ENCODE data around the gene EML2.
"Not testable (repeated sequence)": the region's sequence is repeated elsewhere in the genome, so short reads cannot be mapped to it uniquely, and the experiment has no call there.

Gene EML2, protein sequence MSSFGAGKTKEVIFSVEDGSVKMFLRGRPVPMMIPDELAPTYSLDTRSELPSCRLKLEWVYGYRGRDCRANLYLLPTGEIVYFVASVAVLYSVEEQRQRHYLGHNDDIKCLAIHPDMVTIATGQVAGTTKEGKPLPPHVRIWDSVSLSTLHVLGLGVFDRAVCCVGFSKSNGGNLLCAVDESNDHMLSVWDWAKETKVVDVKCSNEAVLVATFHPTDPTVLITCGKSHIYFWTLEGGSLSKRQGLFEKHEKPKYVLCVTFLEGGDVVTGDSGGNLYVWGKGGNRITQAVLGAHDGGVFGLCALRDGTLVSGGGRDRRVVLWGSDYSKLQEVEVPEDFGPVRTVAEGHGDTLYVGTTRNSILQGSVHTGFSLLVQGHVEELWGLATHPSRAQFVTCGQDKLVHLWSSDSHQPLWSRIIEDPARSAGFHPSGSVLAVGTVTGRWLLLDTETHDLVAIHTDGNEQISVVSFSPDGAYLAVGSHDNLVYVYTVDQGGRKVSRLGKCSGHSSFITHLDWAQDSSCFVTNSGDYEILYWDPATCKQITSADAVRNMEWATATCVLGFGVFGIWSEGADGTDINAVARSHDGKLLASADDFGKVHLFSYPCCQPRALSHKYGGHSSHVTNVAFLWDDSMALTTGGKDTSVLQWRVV

GRCh38 chr19:45638930-45639729, at the start of gene EML2:
Gene EML2 (minus strand): TSS chr19:45639397. CDS start chr19:45639376, 21 bp downstream.
- peak; percentile 86 for DNase-seq (ENCODE audit: low spot score)

DNA sequence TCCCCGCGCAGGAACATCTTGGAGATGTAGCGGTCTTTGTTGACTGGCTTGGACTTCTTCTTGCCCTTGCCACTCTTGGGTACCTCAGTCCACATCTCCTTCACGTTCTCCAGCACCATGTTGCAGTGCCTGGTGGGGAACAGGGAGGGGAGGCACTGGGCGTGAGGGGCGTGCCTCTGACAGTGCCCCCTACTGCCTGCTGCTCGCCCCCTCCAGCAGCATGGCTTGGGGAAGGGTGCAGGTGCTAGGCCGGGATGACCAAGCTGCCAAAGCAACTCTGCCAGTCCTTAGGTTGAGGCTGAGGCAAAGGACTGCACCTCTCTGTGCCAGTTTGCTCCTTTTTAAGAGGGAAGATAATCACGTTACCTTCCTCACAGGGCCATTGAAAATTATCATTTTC, 48.4 kb upstream of the EML2 start:
- no peak for DNase-seq (ENCODE audit: low spot score)

DNA sequence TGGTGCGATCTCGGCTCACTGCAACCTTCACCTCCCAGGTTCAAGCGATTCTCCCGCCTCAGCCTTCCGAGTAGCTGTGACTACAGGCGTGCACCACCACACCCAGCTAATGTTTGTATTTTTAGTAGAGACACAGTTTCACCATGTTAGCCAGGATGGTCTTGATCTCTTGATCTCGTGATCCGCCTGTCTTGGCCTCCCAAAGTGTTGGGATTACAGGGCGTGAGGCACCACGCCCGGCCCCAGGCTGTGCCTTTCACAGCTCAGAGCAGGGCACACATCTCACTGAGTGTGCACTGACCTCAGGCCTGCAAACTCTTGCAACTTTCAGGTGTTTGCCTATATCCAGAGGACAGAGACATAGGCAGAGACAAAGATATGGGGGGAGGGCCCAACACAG, 45.8 kb upstream of the EML2 start:
- not testable (repeated sequence) for DNase-seq (ENCODE audit: low spot score)

DNA sequence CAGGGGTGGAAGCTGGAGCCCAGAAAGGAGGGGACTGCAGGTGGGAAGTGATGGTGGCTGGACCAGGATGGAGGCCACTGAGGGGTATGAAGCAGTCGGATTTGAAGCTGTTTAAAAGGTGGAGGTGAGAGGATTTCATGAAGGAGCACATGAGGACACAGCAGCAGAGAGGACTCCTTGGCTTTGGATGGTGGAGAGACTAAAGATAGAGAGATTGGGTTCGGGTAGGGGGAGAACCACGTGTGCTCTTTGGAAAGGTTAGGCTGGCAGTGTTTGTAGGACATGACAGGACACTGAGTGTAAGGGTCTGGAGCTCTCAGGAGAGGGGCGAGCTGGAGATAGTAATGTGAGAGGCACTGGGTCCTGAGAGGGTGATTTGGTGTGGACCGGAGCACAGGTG, 43.7 kb upstream of the EML2 start:
- no peak for DNase-seq (ENCODE audit: low spot score)

GRCh38 chr19:45682117-45682516, 42.9 kb upstream of the EML2 start:
- DNase-seq (ENCODE audit: low spot score): no peak

- DNase-seq (ENCODE audit: low spot score): peak; percentile 92
Observed at GRCh38 chr19:45681391-45682015, 42.3 kb upstream of the EML2 start.

- DNase-seq (ENCODE audit: low spot score): peak; percentile 90
Observed at GRCh38 chr19:45677351-45678230, 38.4 kb upstream of the EML2 start.

- no peak for DNase-seq (ENCODE audit: low spot score)
Observed at GRCh38 chr19:45676851-45677263, 37.7 kb upstream of the EML2 start.

- no peak for DNase-seq (ENCODE audit: low spot score)
Observed at GRCh38 chr19:45674946-45675345, 35.7 kb upstream of the EML2 start.

GRCh38 chr19:45670670-45671453, 31.7 kb upstream of the EML2 start:
- DNase-seq (ENCODE audit: low spot score): peak; percentile 94

DNA sequence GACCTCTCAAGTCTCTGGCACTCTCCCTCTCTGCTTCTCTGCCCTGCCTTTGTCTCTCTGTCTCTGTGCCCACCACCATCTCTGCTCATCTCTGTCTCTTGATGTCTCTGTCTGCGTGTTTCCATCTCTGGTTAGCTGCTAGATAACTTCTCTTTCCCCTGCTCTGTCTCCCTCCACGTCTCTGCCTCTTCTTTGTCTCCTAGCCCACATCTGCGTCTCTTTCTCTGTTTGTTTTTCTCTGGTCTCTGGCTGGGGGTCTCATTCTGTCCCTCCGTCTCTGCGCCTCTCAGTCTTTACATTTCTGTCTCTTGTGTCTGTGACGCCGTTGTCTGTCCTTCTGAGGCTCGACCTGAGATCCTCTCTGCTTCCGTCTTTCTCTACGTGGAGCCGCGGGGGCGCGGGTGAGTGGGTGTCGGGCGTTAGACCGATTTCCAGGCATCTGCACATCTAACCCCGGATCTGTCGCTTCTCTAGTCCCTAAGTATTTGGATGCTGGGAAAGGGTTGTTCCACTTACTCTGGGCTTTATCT, 29.2 kb upstream of the EML2 start:
- no peak for DNase-seq (ENCODE audit: low spot score)

DNA sequence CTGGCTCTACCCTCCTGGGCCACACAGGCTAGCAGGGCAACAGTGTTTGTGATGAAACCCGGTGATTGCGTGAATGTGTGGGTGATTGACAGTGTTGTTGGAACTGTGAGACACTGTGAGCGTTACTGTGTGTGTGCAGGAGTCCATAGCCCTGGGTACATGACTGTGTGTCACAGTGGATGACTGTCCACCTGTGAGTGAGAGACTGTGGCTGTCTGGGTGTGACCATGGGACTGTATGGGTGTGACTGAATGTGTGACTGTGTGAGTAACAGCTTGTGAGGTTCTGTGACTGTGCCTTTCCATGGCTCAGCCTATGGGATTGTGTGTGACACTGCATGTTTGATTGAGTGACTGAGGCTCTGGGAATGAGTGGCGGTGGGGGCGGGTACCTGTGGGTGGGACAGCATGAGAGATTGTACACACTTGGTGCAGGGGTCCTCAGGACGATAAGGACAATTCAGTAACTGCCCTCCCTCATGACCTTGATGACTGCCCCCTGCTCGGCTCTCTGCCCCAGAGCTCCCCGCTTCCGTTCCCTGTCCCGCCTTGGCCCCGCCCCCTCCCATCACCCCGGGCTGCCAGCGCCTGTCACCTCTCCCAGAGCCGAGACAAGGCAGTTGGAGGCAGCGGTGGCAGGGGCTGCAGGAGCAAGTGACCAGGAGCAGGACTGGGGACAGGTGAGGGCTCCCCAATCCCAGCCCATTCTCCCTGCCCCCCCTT, 28.6 kb upstream of the EML2 start, which contains the start of gene GIPR:
Gene GIPR (plus strand): TSS at position 602 of the 722 bp plus-strand sequence. CDS start 1,300 bp downstream, outside the sequence.
- DNase-seq (ENCODE audit: low spot score): peak; percentile 80

DNA sequence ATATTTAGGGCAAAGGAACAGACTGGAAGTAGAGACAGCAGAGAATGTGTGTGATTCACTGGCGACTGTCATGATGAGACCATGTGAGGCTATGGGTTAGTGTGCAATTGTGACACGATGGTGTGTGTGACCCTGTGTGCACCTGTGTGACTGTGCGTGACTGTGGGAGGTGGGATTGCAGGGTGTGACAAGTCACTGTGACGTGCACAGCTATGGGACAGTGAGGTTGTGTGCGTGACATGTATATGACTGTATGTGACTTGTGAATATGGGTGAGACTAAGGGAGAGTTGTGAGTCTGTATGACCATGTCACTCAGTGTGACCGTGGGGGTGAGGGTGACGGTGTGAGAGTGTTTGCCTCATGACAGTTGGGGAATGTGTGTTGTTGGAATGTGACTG, 25.4 kb upstream of the EML2 start:
- no peak for DNase-seq (ENCODE audit: low spot score)

DNA sequence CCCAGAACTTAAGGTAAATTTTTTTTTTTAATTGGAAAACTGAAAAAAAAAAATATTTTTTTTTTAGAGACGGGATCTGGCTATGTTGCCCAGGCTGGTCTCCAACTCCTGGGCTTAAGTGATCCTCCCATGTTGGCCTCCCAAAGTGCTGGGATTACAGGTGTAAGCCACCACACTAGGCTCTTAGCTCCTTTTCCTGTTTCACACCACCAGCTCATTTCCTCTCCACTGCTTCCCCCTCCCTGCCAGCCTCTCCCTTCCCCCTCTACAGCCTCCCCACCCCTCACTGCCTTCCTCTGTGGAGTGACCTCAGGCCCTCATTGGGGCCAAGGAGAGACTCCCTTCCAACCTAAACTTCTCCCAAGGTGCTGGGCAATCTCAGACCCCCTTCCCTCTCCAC, 24.6 kb upstream of the EML2 start:
- no peak for DNase-seq (ENCODE audit: low spot score)

DNA sequence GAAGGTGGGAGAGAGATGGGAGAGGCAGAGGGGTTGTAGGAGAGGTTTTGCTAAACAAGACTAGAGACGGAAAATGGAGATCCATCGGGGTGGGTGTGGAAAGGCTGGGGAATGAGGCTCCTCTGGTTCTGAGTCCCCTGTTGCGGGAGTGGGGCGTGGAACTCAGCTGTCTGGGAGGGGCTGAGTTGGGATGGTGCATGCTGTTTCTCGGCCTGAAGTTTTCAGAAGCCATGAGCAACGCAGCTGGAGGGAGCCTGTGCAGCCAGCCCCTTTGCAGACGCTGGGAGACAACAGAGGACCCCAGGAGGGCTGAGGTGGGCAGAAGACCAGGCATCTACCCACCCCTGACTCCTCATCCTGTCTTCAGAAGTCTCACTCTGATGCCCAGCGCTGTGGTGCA, 21.4 kb upstream of the EML2 start:
- DNase-seq (ENCODE audit: low spot score): no peak

- no peak for DNase-seq (ENCODE audit: low spot score)
Observed at GRCh38 chr19:45659096-45659729, 20.0 kb upstream of the EML2 start.

DNA sequence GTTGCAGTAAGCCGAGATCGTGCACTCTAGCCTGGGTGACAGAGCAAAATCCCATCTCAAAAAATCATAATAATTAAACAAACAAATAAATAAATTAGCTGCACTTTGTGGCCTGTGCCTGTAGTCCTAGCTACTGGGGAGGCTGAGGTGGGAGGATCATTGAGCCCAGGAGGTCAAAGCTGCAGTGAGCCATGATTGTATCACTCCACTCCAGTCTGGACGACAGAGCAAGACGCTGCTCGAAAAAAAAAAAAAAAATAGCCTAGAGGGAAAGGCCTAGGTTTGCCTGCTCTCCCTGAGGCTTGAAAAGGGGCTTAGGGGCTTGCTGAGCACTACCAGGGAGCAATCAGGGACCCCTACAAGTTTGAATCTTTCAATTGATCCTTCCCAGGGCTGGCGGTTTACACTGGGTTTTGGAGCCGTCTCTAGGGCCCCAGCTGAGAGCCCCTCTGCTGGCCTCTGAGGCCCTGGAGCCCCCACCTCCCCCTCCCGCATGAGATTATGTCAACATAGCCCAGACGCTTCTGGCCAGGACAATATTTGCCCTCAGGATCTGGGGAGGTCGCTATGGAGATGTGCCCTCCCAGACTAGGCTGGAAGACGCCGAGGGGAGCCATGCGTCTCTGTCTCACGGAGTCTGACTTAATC, 18.4 kb upstream of the EML2 start:
- no peak for DNase-seq (ENCODE audit: low spot score)

DNA sequence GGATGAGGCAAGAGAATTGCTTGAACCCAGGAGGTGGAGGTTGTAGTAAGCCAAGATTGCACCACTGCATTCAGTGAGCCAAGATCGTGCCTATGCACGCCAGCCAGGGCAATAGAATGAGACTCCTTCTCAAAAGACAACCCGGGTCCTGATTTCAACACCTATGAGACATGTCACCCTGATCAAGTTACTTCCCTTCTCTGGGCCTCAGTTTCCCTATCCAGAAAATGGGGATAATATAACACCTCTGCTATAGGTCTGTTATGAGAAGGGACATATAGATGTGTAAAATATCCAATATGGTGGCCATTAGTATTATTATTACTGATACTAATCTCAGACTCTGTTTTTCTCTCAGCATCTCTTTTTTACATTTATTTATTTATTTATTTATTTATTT, 15.9 kb upstream of the EML2 start:
- DNase-seq (ENCODE audit: low spot score): no peak

Measured in ecto neural progenitor cell (in vitro differentiated cells).